Peyer's patch (tissue), 4 donors: ENCODE data around the gene MAML3.

Experiments used
- CTCF ChIP-seq, 6 experiments: fragments of 450-650 bp in 4 of 6; fragments of 200-600 bp in 2 of 6; sonication (generic) in 1 of 6; IDR thresholded peaks; one replicate each; pipeline ENCODE4 v1.5.1; 2017 to 2019; ENCODE audit warnings: antibody characterized with exemption in 6 of 6, mild to moderate bottlenecking in 3 of 6, moderate library complexity in 1 of 6
- POLR2A ChIP-seq, 2 donors: fragments of 450-650 bp; IDR thresholded peaks; one replicate each; pipeline ENCODE4 v1.5.1; 2017; ENCODE audit warnings: antibody characterized with exemption in 2 of 2, mild to moderate bottlenecking in 2 of 2, moderate library complexity in 2 of 2

GRCh38 chr4:139910106-139910505, 243.9 kb downstream of the MAML3 start:
- TF ChIP-seq CTCF (IDR thresholded peaks at IDR 0.05), result no peak
- no peak for TF ChIP-seq POLR2A (IDR thresholded peaks at IDR 0.05)
